Measurements from ENCODE around the gene DRD4.

DRD4 gene

DNA sequence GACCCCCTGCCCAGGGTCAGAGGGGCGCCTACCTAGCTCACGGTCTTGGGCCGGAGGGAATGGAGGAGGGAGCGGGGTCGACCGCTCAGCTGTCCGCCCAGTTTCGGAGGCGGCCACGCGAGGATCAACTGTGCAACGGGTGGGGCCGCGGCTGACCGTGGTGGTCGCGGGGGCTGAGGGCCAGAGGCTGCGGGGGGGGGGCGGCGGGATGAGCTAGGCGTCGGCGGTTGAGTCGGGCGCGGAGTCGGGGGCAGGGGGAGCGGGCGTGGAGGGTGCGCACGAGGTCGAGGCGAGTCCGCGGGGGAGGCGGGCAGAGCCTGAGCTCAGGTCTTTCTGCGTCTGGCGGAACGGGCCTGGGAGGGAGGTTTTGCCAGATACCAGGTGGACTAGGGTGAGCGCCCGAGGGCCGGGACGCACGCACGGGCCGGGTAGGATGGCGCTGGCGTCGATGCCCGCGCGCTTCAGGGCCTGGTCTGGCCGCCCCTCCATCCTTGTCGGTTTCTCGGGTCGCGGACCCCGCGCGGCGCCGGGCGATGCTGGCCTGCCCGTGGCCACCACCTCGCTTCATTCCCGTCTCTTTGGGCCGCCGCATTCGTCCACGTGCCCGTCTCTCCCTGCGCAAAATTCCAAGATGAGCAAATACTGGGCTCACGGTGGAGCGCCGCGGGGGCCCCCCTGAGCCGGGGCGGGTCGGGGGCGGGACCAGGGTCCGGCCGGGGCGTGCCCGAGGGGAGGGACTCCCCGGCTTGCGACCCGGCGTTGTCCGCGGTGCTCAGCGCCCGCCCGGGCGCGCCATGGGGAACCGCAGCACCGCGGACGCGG is at the start of gene DRD4:
TSS of gene DRD4 (plus strand) at position 759 of the 822 bp plus-strand sequence. CDS start at position 795, 36 bp downstream.
- DNase-seq = no peak

DNA sequence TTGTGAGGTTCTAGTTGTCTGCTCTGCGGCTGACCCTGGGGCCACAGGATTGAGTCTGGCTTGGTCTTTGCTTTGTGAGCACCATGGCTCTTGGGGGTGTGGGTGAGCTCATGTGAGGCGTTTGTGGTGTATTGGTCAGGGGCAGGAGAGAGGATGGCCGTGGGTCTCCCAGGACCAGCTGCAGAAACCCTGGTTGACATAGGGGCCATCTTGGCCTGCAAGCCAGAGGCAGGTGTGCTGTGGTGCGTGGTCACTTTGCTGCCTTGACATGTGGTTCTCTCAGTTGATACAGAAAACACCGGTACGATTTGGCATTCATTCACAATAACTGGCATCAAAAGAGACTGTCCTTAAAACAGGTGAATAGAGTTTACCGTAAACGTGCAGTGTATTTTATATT is 49.5 kb upstream of the DRD4 start:
- DNase-seq = no peak

DNA sequence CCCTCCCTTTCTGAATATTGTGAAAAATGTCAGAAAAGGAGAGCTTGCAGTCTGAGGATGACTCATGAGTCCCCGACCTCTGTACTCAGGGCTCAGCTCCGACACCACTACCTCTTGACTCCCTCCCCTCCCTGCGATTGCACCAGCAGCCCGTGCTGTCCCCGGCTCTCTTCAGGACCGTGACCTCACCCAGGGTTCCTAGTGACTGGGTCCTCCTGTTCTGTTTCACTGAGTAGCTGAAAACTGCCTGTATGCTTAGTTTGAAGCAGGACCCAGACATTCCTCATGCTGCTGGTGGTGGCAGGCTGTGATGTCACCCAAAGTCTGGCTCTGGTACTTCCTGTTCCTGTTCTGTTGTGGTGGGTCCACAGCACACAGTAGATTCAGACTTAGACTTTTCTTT is 49.1 kb upstream of the DRD4 start:
- peak; percentile 82 for DNase-seq

DNA sequence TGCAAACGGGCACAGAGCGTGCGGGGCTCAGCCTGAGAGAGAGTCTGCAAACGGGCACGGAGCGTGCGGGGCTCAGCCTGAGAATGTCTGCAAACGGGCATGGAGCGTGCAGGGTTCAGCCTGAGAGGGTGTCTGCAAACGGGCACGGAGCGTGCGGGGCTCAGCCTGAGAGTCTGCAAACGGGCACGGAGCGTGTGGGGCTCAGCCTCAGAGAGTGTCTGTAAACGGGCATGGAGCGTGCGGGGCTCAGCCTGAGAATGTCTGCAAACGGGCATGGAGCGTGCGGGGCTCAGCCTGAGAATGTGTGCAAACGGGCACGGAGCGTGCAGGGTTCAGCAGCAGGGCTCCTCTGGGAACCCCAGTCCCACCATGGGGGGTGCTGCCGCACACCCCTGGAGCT is 47.3 kb upstream of the DRD4 start:
- no peak for DNase-seq

DNA sequence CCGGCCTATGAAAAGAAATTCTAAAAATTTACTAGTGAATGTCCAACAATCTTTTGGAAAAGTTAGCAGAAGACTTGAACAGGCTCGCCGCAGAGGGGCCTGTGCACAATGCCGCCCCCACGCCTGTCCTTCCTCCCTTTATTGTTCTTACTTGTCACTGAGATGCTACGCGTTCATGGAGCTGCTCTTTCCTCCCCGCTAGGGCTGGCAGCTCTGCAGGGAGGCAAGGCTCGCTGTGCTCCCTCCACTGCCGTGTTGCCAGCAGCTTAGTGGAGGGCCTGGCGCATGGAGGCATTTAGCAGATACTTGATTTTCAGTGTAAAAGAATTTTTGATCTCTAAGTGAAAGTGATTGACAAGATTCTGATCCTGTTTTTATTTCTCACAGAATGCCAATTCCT is 46.1 kb upstream of the DRD4 start:
- DNase-seq = no peak

DNA sequence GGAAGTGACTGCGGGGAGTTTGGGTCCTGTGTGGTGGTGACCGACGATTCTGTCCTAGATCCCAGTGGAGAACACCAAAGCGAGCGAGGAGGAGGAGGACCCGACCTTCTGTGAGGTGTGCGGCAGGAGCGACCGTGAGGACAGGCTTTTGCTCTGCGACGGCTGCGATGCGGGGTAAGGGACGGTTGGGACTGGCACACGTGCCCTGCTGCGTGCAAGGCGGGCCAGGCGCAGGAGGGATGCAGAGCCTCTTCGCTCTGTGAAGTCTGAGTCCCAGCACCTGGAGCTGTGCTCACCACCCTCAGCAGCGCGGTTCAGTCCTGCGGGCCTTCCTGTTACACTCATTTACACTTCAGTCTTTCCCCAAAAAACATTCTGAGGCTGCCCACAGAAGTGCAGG is 44.6 kb upstream of the DRD4 start:
- no peak for DNase-seq

DNA sequence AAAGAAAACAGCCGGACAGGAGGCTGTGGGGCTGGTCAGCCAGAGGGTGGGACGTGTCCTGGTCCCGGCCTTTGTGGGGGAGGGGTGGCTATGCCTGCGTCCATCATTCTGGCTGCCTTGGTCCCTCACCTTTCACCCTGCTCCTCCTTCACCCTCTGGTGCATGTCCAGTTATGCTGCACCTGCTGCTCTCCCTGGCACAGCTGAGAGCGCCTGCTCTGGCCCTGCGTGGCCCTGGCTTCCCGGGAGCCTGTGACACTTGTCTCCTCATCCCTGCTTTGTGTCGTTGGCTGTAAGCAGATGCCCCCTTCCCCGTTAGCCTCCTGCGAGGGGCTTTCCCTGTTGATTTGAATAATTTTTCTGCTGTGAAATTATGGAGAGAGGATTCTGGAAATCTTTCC is 44.2 kb upstream of the DRD4 start:
- no peak for DNase-seq

DNA sequence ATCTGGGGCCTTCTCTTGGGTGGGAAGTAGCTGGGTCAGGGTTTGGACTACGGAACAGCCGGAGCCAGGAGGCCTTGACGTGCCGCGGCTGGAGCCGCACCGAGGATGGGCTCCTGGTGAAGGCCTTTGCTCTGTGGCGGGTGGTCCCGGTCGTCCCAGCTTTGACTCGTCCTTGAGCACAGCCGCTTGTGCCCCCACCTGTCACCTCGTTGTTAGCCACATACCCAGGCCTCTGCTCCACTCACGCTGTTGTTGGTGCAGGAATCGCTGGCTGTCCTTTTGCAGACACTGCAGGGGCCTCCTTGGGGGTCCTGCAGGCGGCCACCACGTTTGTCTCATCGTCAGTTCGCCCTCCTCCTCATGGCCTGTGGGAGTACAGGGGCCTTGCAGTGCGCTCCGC is 43.7 kb upstream of the DRD4 start:
- no peak for DNase-seq

DNA sequence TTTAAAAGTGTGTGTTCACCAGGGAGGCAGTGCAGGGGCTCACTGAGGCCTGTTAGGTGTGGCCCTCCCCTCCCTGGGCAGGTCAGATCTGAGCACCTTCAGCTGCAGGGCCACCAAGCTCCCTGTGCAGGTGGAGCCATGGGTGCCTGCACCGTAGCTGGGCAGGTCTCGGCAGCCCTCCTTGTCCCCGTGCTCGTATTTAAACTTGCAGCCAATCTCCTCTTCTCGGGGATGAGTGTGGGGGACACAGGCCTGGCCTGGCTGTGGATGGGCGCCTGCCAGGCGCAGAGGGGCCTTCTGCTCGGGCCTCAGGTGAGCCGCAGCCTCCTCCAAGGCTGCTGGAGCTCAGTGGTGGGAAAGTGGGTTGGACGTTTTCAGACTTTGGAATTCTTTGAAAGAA is 41.7 kb upstream of the DRD4 start:
- no peak for DNase-seq

DNA sequence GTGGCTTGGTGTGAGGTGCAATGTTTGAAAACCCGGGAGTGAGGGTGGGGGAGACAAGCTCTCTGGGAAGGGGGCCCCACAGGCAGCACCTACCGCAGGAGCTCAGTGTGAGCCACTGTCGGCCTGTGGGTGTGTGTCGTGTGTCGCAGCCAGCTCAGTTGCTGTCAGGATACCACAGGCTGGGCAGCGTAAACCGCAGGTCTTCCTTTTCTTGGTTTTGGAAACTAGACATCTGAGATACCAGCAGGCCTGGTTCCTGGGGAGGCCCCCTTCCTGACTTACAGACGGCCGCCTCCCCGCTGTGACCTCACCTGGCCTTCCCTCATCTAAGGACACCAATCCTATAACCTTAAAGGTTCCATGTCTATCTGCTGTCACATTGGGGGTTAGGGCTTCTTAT is 40.7 kb upstream of the DRD4 start:
- DNase-seq = peak; percentile 40

DNA sequence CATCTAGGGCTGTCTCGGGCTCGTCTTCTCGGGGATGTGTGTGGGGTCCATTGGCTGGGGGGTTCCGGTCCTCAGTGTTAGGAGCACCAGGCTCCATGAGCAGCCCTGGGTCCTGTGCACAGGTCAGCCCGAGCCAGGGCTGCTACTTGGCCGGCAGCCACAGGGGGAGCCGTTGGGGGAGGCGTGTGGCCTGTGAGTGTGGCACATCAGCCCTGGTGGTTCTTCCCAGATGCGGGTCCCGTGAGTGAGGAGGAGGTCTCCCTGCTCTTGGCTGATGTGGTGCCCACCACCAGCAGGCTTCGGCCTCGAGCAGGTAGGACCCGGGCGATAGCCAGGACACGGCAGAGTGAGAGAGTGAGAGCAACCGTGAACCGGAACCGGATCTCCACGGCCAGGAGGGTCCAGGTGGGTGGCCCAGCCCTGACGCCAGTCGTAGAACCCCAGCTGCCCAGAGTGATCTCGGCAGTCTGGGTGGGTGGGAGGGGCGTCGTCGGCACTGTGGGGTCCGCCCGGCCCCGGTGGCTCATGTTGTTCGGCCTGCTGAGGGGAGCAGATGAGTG is 39.8 kb upstream of the DRD4 start:
- DNase-seq = no peak

DNA sequence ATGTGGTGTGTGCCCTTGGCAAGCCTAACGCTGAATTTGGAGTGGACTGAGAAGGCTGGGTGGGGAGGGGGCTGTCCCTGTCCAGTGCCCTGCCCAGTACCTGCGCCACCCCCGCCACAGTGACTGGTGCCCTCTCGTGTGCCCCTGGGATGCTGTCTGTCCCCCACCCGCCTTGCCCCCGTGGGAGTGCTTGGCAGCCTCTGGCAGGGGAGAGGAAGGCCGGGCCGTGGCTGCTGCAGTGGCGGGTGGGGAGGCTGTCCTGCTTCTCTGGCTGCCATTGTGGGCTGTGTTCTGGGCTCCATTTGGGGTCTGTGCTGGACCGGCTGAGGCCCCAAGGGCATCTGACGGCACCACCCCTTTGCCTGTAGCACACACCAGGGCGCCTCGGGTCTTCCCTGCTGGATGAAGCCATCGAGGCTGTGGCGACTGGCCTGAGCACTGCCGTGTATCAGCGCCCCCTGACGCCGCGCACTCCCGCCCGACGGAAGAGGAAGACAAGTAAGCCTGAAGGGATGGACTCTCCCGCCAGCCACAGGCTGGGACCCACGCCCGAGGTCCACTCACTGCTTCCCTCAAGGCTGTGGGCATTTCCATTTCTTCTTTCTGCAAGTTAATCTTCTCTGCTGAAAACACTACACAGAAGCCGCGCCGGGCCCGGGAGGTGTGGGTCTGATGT is 38.9 kb upstream of the DRD4 start:
- no peak for DNase-seq

DNA sequence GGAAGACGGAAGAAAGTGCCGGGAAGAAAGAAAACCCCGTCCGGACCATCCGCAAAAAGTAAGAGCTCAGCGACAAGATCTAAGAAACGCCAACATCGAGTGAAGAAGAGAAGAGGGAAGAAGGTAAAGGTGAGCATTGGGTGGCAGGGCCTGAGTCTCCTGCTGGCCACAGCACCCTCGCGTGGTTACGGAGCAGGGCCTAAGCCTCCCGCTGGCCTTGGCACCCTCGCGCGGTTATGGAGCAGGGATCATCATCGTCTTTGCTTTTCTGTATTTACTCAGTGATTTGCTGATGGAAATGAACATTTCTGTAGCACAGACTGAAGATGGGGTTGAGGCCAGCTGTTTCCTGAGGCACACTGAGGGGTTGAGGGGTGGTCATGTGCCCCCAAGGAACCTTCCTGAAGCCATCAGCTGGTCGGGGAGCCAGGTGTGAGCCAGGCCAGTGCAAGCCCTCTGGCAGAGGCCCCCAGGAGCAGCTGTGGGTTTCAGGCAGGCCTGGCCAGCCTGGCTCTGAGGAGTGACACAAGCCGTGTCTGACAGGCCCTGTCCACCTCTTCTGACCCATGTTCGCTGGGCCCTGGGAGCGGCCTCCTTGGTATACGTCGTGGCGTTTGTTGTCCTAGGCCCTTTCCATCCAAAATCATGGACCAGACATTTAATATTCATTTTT is 35.4 kb upstream of the DRD4 start:
- no peak for DNase-seq

DNA sequence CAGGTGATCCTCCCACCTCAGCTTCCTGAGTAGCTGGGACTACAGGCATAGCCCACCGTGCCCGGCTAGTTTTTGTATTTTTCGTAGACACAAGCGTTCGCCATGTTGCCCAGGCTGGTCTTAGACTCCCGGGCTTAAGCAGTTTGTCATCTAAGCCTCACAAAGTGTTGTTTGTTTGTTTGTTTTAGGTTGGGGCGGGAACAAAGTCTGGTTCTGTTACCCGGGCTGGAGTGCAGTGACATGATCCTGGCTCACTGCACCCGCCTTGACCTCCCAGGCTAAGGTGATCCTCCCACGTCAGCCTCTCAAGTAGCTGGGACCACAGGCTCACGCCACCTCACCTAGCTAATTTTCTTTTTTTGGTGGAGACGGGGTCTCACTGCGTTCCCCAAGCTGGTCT is 33.9 kb upstream of the DRD4 start:
- DNase-seq = no peak

DNA sequence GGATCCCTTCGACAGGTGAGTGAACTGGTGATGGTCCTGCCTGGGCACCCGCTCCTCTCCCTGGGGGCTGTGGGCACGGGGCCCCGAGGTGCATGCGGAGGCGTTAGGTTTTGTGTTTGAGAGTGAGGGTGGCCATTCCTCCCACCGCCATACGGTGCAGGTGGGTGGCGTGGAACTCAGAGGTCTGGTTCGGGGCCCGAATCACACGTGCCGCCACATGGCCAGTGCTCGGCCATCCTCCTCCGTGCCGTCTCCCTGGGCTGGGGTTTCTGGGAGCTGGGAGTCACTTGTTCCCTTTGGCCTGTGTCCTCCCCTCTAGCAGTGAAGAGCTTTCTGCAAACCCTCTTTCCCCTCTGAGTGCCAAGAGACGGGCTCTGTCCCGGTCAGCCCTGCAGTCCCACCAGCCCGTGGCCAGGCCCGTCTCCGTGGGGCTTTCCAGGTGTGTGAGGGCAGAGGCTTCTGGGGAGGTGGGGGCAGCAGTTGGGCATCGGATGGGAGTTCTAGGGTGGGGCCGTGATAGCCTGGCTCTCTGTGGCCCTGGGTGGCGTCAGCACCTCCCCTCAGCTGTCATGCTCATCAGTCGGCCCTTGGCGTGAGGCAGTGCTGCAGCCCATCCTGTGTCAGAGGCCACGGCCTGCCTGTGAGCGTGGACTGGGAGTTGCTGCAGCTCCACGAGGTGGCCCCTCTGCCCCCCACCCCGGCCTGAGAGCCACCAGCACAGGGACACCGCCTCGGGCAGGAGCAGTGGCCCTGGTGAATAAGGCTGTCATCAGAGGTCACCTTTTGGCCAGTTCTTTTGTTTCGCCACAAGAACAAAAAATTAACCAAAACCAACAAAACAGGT is 31.6 kb upstream of the DRD4 start:
- no peak for DNase-seq

DNA sequence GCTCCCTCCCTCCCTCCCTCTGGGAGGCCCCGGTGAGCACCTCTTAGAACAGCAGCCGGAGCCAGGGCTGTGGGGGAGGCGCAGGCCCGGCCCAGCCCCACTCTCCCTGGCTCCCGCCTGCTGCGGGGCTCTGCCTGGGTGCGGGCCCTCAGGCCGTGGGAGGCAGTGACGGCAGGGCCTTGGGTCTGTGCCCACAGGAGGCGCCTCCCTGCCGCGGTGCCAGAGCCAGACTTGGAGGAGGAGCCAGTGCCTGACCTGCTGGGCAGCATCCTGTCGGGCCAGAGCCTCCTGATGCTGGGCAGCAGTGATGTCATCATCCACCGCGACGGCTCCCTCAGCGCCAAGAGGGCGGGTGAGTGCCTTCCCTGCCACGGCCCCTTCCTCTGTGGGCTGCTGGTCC is 30.8 kb upstream of the DRD4 start:
- no peak for DNase-seq

DNA sequence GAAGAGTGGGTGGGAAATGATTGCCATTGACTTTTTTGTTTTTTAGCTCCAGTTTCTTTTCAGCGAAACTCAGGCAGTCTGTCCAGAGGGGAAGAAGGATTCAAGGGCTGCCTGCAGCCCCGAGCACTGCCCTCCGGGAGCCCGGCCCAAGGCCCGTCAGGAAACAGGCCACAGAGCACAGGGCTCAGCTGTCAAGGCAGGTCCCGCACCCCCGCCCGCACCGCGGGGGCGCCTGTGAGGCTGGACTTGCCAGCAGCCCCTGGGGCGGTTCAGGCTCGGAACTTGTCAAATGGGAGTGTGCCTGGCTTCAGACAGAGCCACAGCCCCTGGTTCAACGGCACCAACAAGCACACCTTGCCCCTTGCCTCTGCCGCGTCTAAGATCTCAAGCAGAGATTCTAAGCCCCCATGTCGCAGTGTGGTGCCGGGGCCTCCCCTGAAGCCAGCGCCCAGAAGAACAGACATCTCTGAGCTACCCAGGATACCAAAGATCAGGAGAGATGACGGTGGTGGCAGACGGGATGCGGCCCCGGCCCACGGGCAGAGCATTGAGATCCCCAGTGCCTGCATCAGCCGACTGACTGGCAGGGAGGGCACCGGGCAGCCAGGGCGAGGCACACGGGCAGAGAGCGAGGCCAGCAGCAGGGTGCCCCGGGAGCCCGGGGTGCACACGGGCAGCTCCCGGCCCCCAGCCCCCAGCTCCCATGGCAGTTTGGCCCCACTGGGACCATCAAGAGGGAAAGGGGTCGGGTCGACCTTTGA is 29.9 kb upstream of the DRD4 start:
- DNase-seq = no peak

DNA sequence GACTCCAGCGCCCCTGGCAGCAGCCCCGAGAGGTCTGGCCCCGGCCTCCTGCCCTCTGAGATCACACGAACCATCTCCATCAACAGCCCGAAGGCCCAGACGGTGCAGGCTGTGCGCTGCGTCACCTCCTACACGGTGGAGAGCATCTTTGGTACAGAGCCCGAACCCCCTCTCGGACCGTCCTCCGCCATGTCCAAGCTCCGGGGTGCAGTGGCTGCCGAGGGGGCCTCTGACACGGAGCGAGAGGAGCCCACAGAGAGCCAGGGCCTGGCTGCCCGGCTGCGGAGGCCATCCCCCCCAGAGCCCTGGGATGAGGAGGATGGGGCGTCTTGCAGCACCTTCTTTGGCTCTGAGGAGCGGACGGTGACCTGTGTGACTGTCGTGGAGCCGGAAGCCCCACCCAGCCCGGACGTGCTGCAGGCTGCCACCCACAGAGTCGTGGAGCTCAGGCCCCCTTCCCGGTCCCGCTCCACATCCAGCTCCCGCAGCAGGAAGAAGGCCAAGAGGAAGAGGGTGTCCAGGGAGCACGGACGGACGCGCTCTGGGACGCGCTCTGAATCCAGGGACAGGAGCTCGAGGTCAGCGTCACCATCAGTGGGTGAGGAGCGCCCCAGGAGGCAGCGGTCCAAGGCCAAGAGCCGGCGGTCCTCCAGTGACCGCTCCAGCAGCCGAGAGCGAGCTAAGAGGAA is 29.0 kb upstream of the DRD4 start:
- no peak for DNase-seq

DNA sequence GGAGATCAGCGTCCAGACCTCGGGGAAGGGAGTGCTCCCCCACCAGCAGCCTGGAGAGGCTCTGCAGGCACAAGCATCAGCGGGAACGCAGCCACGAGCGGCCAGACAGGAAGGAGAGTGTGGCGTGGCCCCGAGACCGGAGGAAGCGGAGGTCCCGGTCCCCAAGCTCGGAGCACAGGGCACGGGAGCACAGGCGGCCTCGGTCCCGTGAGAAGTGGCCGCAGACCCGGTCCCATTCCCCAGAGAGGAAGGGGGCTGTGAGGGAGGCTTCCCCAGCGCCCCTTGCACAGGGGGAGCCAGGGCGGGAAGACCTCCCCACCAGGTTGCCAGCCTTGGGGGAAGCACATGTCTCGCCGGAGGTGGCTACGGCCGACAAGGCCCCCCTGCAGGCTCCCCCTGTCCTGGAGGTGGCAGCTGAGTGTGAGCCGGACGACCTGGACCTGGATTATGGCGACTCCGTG is 28.2 kb upstream of the DRD4 start:
- no peak for DNase-seq

DNA sequence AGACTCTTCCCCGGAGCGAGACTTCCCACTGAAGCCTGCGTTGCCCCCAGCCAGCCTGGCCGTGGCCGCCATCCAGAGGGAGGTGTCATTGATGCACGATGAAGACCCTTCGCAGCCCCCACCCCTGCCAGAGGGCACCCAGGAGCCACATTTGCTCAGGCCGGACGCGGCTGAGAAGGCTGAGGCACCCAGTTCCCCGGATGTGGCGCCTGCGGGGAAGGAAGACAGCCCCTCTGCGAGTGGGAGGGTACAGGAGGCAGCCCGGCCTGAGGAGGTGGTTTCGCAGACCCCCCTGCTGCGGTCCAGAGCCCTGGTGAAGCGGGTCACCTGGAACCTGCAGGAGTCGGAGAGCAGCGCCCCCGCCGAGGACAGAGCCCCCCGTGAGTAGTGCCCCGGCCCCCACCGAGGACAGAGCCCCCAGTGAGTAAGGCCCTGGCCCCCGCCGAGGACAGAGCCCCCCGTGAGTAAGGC is 27.7 kb upstream of the DRD4 start:
- DNase-seq = no peak

DNA sequence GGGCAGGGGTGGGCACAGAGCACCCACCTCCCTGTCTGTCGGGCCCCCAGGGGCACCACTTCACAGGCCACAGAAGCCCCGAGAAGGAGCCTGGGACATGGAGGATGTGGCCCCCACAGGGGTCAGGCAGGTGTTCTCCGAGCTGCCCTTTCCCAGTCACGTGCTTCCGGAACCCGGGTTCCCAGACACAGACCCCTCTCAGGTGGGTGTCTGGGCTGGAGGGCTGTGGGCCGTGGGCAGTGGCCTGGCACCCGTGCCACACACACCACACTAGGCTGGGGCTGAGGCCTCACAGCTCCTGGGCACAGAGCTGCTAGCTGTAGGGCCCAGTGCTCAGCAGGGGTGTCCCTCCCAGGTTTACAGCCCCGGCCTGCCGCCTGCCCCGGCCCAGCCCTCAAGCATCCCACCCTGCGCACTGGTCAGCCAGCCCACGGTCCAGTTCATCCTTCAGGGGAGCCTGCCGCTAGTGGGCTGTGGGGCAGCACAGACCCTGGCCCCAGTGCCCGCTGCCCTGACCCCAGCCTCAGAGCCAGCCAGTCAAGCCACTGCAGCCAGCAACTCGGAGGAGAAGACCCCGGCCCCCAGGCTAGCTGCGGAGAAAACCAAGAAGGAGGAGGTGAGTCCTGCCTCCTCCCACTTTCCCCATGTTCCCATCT is 26.8 kb upstream of the DRD4 start:
- no peak for DNase-seq

All from activated CD4-positive, alpha-beta T cell treated with anti-CD3 and anti-CD28 coated beads, Interleukin-10, Interleukin-2, amounts not matched to agents 100 ng/mL and 50 ng/mL, durations not matched to agents 16 hours and 8 hours (primary cell).